Loucy (cell line): ENCODE measurements around the gene PLXNA4.

Experiments
- H2AFZ ChIP-seq: fragments of 200-600 bp; sonication (generic); 2 replicates; pipeline ENCODE4 v1.6.0; 2016; ENCODE audit warnings: antibody characterized with exemption, mild to moderate bottlenecking, low read length, moderate library complexity
- H3F3A ChIP-seq: fragments of 200-600 bp; 2 replicates; pipeline ENCODE4 v1.6.0; 2016; ENCODE audit warnings: antibody characterized with exemption, low read depth, mild to moderate bottlenecking
- H3K27me3 ChIP-seq: fragments of 200-600 bp; sonication (generic); 2 replicates; pipeline ENCODE4 v1.6.1; 2014; ENCODE audit warnings: low read length, mild to moderate bottlenecking; ENCODE audit not compliant: insufficient read depth, poor library complexity, severe bottlenecking
- H3K36me3 ChIP-seq: fragments of 200-600 bp; sonication (generic); 2 replicates; pipeline ENCODE4 v1.6.1; 2016; ENCODE audit warnings: low read length; ENCODE audit not compliant: insufficient read depth
- H3K4me1 ChIP-seq: fragments of 200-600 bp; sonication (generic); 2 replicates; pipeline ENCODE4 v1.5.1; 2014; ENCODE audit warnings: low read length, mild to moderate bottlenecking; ENCODE audit not compliant: insufficient read depth, poor library complexity, severe bottlenecking
- H3K4me2 ChIP-seq: fragments of 200-600 bp; sonication (generic); 2 replicates; pipeline ENCODE4 v1.6.0; 2014; ENCODE audit warnings: antibody characterized with exemption, low read length, low read depth, mild to moderate bottlenecking; ENCODE audit not compliant: poor library complexity, severe bottlenecking
- H3K4me3 ChIP-seq: fragments of 200-600 bp; sonication (generic); 2 replicates; pipeline ENCODE4 v1.5.1; 2014; ENCODE audit warnings: low read length, mild to moderate bottlenecking, mixed read lengths; ENCODE audit not compliant: poor library complexity, severe bottlenecking
- H3K79me2 ChIP-seq: fragments of 200-600 bp; sonication (generic); 2 replicates; pipeline ENCODE4 v1.6.1; 2014; ENCODE audit warnings: low read length; ENCODE audit not compliant: insufficient read depth
- H3K9ac ChIP-seq: fragments of 200-600 bp; sonication (generic); 2 replicates; pipeline ENCODE4 v1.6.0; 2014; ENCODE audit warnings: mild to moderate bottlenecking, low read depth, low read length, moderate library complexity; ENCODE audit not compliant: poor library complexity, severe bottlenecking
- H3K9me2 ChIP-seq: fragments of 200-600 bp; sonication (generic); replicated peaks from 2 replicates; pipeline ENCODE4 v1.6.1; 2016; ENCODE audit warnings: low read depth, low read length, mixed read lengths
- H3K9me3 ChIP-seq: fragments of 200-600 bp; sonication (generic); 2 replicates; pipeline ENCODE4 v1.6.1; 2014; ENCODE audit warnings: mild to moderate bottlenecking, antibody characterized with exemption, low read length, low read depth; ENCODE audit not compliant: insufficient read depth
- H4K20me1 ChIP-seq: fragments of 200-600 bp; sonication (generic); 2 replicates; pipeline ENCODE4 v1.6.0; 2014; ENCODE audit warnings: antibody characterized with exemption, low read length, mild to moderate bottlenecking; ENCODE audit not compliant: insufficient read depth, poor library complexity, severe bottlenecking
- EZH2phosphoT487 ChIP-seq: fragments of 200-600 bp; IDR thresholded peaks from 2 replicates; pipeline ENCODE4 v1.6.1; 2018; ENCODE audit warnings: antibody characterized with exemption, mild to moderate bottlenecking, moderate library complexity, borderline replicate concordance
- TF ChIP-seq, protein P1 (sequence below): fragments of 200-600 bp; sonication (generic); conservative IDR thresholded peaks from 2 replicates; pipeline ENCODE4 v1.5.1; 2014; ENCODE audit warnings: mild to moderate bottlenecking, antibody characterized with exemption, low read length

Gene PLXNA4

DNA sequence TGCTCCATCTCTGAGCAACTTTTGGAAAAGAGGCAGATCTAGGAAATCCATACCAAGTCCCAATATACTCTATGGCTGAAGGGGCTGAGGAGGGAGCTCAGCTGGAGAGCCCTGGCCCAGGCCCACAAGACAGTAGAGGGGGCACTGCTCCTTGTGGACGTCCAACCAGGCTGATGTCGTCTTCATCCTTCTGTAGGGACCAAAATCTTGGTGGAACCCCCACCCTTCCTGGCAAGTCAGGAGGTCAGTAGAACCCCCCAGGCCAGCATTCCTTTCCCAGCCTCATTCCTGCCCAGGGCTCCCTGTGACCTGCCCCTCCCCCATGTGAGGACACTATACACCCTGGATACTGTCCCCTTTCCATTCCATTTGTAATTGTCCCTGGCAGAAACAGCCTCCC lies 152.0 kb downstream of the PLXNA4 start:
- Histone ChIP-seq H3K79me2 (no peaks in the 10 kb centered on the region), H3K4me3 (no peak overlapping the region), H2AFZ (no peak overlapping the region), H4K20me1 (no peaks in the 10 kb centered on the region), H3K4me1 (peaks cover 20% of the 10 kb centered on the region), H3K9ac (no peak overlapping the region), H3K9me2 (no peaks in the 10 kb centered on the region), H3K9me3 (no peaks in the 10 kb centered on the region), H3K4me2 (no peak overlapping the region), H3F3A (no peaks in the 10 kb centered on the region), H3K27me3 (no peaks in the 10 kb centered on the region), H3K36me3 (no peaks in the 10 kb centered on the region)
- no peak for TF ChIP-seq EZH2phosphoT487
- TF ChIP-seq, protein P1, sequence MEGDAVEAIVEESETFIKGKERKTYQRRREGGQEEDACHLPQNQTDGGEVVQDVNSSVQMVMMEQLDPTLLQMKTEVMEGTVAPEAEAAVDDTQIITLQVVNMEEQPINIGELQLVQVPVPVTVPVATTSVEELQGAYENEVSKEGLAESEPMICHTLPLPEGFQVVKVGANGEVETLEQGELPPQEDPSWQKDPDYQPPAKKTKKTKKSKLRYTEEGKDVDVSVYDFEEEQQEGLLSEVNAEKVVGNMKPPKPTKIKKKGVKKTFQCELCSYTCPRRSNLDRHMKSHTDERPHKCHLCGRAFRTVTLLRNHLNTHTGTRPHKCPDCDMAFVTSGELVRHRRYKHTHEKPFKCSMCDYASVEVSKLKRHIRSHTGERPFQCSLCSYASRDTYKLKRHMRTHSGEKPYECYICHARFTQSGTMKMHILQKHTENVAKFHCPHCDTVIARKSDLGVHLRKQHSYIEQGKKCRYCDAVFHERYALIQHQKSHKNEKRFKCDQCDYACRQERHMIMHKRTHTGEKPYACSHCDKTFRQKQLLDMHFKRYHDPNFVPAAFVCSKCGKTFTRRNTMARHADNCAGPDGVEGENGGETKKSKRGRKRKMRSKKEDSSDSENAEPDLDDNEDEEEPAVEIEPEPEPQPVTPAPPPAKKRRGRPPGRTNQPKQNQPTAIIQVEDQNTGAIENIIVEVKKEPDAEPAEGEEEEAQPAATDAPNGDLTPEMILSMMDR, result no peak

DNA sequence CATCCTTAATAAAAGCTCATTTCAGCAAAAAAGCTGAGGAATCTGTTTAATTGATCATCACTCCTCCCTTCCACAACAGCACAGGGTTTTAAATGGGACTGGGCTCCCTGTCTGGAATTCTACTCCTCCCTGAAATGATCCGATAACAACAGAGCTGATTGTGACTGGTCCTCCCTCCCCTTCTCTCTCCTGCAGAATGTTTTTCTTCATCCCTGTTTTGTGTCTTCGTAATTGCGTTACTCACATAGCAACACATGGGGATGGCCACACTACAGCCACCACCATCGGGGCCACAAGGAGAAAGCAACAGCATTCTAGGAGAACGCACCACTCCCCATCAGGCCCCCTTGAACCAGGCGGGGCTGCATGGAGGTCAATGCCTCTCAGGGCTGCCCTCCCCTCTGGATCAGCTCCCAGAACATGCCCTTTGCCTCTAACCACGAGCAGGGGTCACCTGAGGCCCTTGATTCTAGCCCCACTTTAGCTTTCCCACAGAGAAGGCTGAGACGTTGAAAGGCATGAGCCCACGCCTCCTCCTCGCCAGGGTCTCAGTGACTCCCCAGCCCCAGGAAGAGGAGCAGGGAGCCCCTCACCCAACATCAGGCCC lies 152.6 kb downstream of the PLXNA4 start:
- Histone ChIP-seq H3K4me3 (no peak overlapping the region), H3K27me3 (no peaks in the 10 kb centered on the region), H3K79me2 (no peaks in the 10 kb centered on the region), H2AFZ (no peak overlapping the region), H3K4me2 (no peak overlapping the region), H3K9me2 (no peaks in the 10 kb centered on the region), H3F3A (no peaks in the 10 kb centered on the region), H3K36me3 (no peaks in the 10 kb centered on the region), H3K9ac (no peak overlapping the region), H4K20me1 (no peaks in the 10 kb centered on the region), H3K4me1 (peaks cover 20% of the 10 kb centered on the region), H3K9me3 (no peaks in the 10 kb centered on the region)
- TF ChIP-seq EZH2phosphoT487, result no peak
- TF ChIP-seq, protein P1, result no peak

DNA sequence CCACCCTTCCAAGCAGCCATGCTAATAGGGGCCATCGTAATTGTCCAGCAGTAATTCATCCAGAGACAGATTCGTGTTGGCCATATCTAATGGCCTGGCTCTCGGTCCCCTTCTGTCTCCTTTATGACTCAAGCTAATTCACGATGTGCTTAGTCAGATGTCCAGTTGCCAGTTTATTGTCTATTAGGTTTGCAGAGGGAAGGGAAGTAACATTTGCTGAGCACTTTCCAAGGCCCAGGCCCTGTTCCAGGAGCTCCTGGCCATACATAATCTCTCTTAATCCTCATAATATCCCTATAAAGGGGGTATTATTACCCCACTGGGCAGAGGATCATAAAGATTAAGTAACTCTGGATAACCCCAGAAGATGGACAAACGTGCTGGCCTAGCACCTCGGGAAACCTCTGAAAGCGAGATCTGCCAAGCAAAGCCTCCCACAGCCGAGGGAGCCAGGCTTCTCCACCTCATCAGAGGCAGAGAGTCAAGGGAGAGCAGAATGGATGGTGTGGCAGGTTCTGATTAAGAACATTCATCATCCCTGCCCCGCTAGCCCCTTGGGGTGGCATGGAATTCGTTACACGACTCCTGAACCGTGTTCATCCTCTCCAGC lies 153.7 kb downstream of the PLXNA4 start:
- Histone ChIP-seq H3K9me3 (no peaks in the 10 kb centered on the region), H3K4me1 (peaks cover 20% of the 10 kb centered on the region), H2AFZ (no peak overlapping the region), H4K20me1 (no peaks in the 10 kb centered on the region), H3K4me3 (no peak overlapping the region), H3K9ac (no peak overlapping the region), H3K79me2 (no peaks in the 10 kb centered on the region), H3K36me3 (no peaks in the 10 kb centered on the region), H3F3A (no peaks in the 10 kb centered on the region), H3K27me3 (no peaks in the 10 kb centered on the region), H3K9me2 (no peaks in the 10 kb centered on the region), H3K4me2 (no peak overlapping the region)
- no peak for TF ChIP-seq EZH2phosphoT487
- TF ChIP-seq, protein P1, result no peak
